Thoracic aorta (tissue), 2 donors: ENCODE data around the gene BOK. TPM values are rescaled to one million over a fixed set of nuclear protein-coding genes. Genes with fewer than 3 reads are reported as not detected.
"Not testable (repeated sequence)": the region's sequence is repeated elsewhere in the genome, so short reads cannot be mapped to it uniquely, and the experiment has no call there.

Source experiments
- ATAC-seq: fragments of 150-250 bp; one replicate; pipeline ENCODE4 v1.8.0; 2017; ENCODE audit warnings: low read depth; ENCODE audit not compliant: insufficient number of reproducible peaks, low FRiP score
- DNase-seq: peaks from one replicate; pipeline ENCODE4 v3.0.0-alpha.2; 2020; ENCODE audit warnings: low spot score
- H3K27ac ChIP-seq, 2 donors: fragments of 200-600 bp; sonication (generic); 1 replicate in 1 of 2; 2 replicates in 1 of 2; pipeline ENCODE4 v1.5.1; 2016; ENCODE audit warnings: mild to moderate bottlenecking in 2 of 2, moderate library complexity in 2 of 2
- H3K27me3 ChIP-seq: fragments of 200-600 bp; sonication (generic); replicated peaks from 2 replicates; pipeline ENCODE4 v1.6.0; 2016; ENCODE audit warnings: mild to moderate bottlenecking; ENCODE audit not compliant: insufficient read depth
- H3K36me3 ChIP-seq: fragments of 200-600 bp; sonication (generic); one replicate; pipeline ENCODE4 v1.5.1; 2016
- H3K4me1 ChIP-seq, 2 donors: fragments of 200-600 bp; sonication (generic); 1 replicate in 1 of 2; 2 replicates in 1 of 2; pipeline versions ENCODE4 v1.5.1 to v1.6.0; 2016; ENCODE audit warnings: low read depth in 2 of 2, mild to moderate bottlenecking in 1 of 2; ENCODE audit not compliant: control insufficient read depth in 1 of 2
- H3K4me3 ChIP-seq: fragments of 200-600 bp; sonication (generic); 2 replicates; pipeline ENCODE4 v1.5.1; 2016; ENCODE audit warnings: mild to moderate bottlenecking
- H3K9me3 ChIP-seq: fragments of 200-600 bp; sonication (generic); 2 replicates; pipeline ENCODE4 v1.5.1; 2016
- CTCF ChIP-seq: fragments of 200-600 bp; sonication (generic); IDR thresholded peaks from one replicate; pipeline ENCODE4 v1.5.1; 2019; ENCODE audit warnings: antibody characterized with exemption
- total RNA-seq, 2 donors: library from RNA; depleted of rRNA; stranded (reverse); fragments of >200 nt; gene quantifications; one replicate each; pipeline versions ENCODE4 v1.1.0 to v1.2.3, GENCODE V29; 2016

Gene BOK
- total RNA-seq, 2 donors from 2014 or later, result 10.7 to 27.5 TPM

GRCh38 chr2:241514986-241515737 is 43.4 kb upstream of the BOK start:
- ATAC-seq (no peak), DNase-seq (no peak)
- Histone ChIP-seq H3K27ac (no peak overlapping the region), H3K4me1 (no peaks in the 10 kb centered on the region), H3K9me3 (no peaks in the 10 kb centered on the region), H3K27me3 (no peaks in the 10 kb centered on the region), H3K4me3 (no peak overlapping the region), H3K36me3 (no peaks in the 10 kb centered on the region)
- no peak for TF ChIP-seq CTCF

GRCh38 chr2:241516520-241516965 is 42.0 kb upstream of the BOK start:
- no peak overlapping the region for H3K4me3 ChIP-seq
- DNase-seq, result no peak
- no peaks in the 10 kb centered on the region for H3K27me3 ChIP-seq
- ATAC-seq, result no peak
- H3K4me1 ChIP-seq, result no peaks in the 10 kb centered on the region
- H3K27ac ChIP-seq, result no peak overlapping the region
- no peaks in the 10 kb centered on the region for H3K9me3 ChIP-seq
- no peak for TF ChIP-seq CTCF
- H3K36me3 ChIP-seq, result no peaks in the 10 kb centered on the region

- ATAC-seq, result no peak
- DNase-seq, result no peak
- Histone ChIP-seq H3K27ac (no peak overlapping the region), H3K4me1 (no peaks in the 10 kb centered on the region), H3K27me3 (no peaks in the 10 kb centered on the region), H3K4me3 (no peak overlapping the region), H3K36me3 (no peaks in the 10 kb centered on the region), H3K9me3 (no peaks in the 10 kb centered on the region)
- no peak for TF ChIP-seq CTCF
Observed at GRCh38 chr2:241517297-241517696, 41.2 kb upstream of the BOK start.

GRCh38 chr2:241519669-241520068 is 38.9 kb upstream of the BOK start:
- TF ChIP-seq CTCF, result no peak
- ATAC-seq (no peak), DNase-seq (no peak)
- Histone ChIP-seq H3K36me3 (no peaks in the 10 kb centered on the region), H3K4me3 (no peak overlapping the region), H3K9me3 (no peaks in the 10 kb centered on the region), H3K27ac (no peak overlapping the region), H3K4me1 (no peaks in the 10 kb centered on the region), H3K27me3 (no peaks in the 10 kb centered on the region)

- DNase-seq (no peak), ATAC-seq (no peak)
- no peaks in the 10 kb centered on the region for H3K27me3 ChIP-seq
- H3K4me3 ChIP-seq, result no peak overlapping the region
- no peak overlapping the region for H3K27ac ChIP-seq
- H3K4me1 ChIP-seq, result no peaks in the 10 kb centered on the region
- TF ChIP-seq CTCF, result no peak
- no peaks in the 10 kb centered on the region for H3K36me3 ChIP-seq
- H3K9me3 ChIP-seq, result no peaks in the 10 kb centered on the region
Observed at GRCh38 chr2:241522477-241522876, 36.1 kb upstream of the BOK start.

- H3K27ac ChIP-seq, H3K4me3 ChIP-seq, H3K4me1 ChIP-seq, H3K9me3 ChIP-seq, H3K36me3 ChIP-seq, ATAC-seq, H3K27me3 ChIP-seq, DNase-seq: not testable (repeated sequence)
Observed at GRCh38 chr2:241525818-241526780, 32.4 kb upstream of the BOK start.
